Measurements from ENCODE around the gene OSTM1.

Gene OSTM1

DNA sequence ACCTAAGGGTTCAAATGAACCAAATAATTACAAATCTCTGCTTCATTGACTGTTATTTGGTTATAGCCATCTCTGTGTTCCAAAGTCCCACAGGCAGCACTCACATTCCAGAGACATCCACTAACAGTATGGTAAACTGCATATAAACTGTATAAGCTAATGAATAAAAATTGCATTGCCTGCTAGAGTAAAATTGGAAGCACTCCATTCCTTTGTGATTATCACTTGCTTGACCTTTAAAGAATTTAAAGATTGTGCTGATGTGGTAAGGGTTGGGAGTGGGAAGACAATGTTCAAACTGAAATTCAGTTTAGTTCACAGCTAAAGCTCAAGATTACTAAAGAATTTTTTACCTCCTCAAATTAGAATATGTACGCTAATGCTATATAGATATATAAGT is 31.0 kb upstream of the OSTM1 start:
- no peak overlapping the region for H3K4me3 ChIP-seq (ENCODE audit: low read depth, low read length)
- TF ChIP-seq, protein P1, sequence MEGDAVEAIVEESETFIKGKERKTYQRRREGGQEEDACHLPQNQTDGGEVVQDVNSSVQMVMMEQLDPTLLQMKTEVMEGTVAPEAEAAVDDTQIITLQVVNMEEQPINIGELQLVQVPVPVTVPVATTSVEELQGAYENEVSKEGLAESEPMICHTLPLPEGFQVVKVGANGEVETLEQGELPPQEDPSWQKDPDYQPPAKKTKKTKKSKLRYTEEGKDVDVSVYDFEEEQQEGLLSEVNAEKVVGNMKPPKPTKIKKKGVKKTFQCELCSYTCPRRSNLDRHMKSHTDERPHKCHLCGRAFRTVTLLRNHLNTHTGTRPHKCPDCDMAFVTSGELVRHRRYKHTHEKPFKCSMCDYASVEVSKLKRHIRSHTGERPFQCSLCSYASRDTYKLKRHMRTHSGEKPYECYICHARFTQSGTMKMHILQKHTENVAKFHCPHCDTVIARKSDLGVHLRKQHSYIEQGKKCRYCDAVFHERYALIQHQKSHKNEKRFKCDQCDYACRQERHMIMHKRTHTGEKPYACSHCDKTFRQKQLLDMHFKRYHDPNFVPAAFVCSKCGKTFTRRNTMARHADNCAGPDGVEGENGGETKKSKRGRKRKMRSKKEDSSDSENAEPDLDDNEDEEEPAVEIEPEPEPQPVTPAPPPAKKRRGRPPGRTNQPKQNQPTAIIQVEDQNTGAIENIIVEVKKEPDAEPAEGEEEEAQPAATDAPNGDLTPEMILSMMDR (IDR thresholded peaks at IDR 0.05; ENCODE audit: control insufficient read depth, extremely low read depth, insufficient read depth), result no peak
- DNase-seq (ENCODE audit: low read depth), result no peak

GRCh38 chr6:108102965-108103364 is 28.4 kb upstream of the OSTM1 start:
- DNase-seq (ENCODE audit: low read depth), result no peak
- no peak overlapping the region for H3K4me3 ChIP-seq (ENCODE audit: low read depth, low read length)
- TF ChIP-seq, protein P1 (IDR thresholded peaks at IDR 0.05; ENCODE audit: control insufficient read depth, extremely low read depth, insufficient read depth), result no peak

DNA sequence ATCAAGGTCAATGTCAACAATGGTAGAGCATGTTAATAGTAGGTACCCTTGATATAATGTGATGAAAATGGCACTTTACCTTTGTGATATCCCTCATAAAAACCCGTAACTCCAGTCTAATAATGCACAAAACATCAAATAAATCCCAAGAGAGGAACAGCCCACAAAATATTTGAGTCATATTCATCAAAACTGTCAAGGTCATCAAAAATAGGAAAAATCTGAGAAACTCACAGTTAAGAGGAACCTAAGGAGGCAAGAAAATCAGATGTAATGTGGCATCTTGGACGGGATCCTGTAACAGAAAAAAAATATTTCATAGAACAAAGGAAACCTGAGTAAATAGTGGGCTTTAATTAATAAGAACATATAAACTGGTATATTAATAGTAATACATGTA is 25.5 kb upstream of the OSTM1 start:
- TF ChIP-seq, protein P1 (IDR thresholded peaks at IDR 0.05; ENCODE audit: control insufficient read depth, extremely low read depth, insufficient read depth), result no peak
- no peak for DNase-seq (ENCODE audit: low read depth)
- H3K4me3 ChIP-seq (ENCODE audit: low read depth, low read length), result no peak overlapping the region

- TF ChIP-seq, protein P1 (IDR thresholded peaks at IDR 0.05; ENCODE audit: control insufficient read depth, extremely low read depth, insufficient read depth), result no peak
- H3K4me3 ChIP-seq (ENCODE audit: low read depth, low read length), result no peak overlapping the region
- DNase-seq (ENCODE audit: low read depth), result no peak
Observed at GRCh38 chr6:108097882-108098281, 23.3 kb upstream of the OSTM1 start.

- DNase-seq (ENCODE audit: low read depth), result no peak
- no peak overlapping the region for H3K4me3 ChIP-seq (ENCODE audit: low read depth, low read length)
- TF ChIP-seq, protein P1 (IDR thresholded peaks at IDR 0.05; ENCODE audit: control insufficient read depth, extremely low read depth, insufficient read depth), result no peak
Observed at GRCh38 chr6:108093781-108094300, 19.3 kb upstream of the OSTM1 start.

GRCh38 chr6:108091288-108091687 is 16.7 kb upstream of the OSTM1 start:
- TF ChIP-seq, protein P1 (IDR thresholded peaks at IDR 0.05; ENCODE audit: control insufficient read depth, extremely low read depth, insufficient read depth), result no peak
- H3K4me3 ChIP-seq (ENCODE audit: low read depth, low read length), result no peak overlapping the region
- no peak for DNase-seq (ENCODE audit: low read depth)

GRCh38 chr6:108083349-108083748 is 8.8 kb upstream of the OSTM1 start:
- no peak for DNase-seq (ENCODE audit: low read depth)
- TF ChIP-seq, protein P1 (IDR thresholded peaks at IDR 0.05; ENCODE audit: control insufficient read depth, extremely low read depth, insufficient read depth), result no peak
- H3K4me3 ChIP-seq (ENCODE audit: low read depth, low read length), result no peak overlapping the region
